NCI-H2171 treated with DMSO at 0.1 percent for 48 hours (cell line): ENCODE measurements around the gene PDE8A.

ENCODE experiments used
- DNase-seq: peaks from one replicate; lab custom pipeline; 2025; lab: John Stamatoyannopoulos, UW

The PDE8A gene

GRCh38 chr15:85091990-85092389 lies 110.3 kb downstream of the PDE8A start:
- DNase-seq: no peak

GRCh38 chr15:85094685-85095084 lies 113.0 kb downstream of the PDE8A start:
- no peak for DNase-seq

- DNase-seq: no peak
These were observed 113.9 kb downstream of the PDE8A start for GRCh38 chr15:85095566-85095965.

GRCh38 chr15:85097250-85097649 lies 115.6 kb downstream of the PDE8A start:
- DNase-seq: no peak

DNA sequence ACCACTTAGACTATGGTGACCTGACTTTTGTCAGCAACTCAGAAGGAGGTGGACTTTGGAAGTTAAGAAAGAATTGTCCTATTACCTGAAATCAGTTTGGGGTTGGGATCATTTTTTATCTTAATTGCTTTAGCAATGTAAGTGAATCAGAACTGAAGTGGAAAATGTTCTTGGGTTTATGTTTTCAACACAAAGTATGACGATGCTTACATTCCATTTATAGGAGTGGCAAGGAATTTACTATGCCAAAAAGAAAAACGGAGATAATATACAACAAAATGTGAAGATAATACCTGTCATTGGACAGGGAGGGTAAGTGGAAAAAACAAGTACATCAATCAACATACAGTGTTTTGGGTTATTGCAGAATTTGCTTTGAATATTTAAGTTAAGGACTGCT lies 116.1 kb downstream of the PDE8A start:
- DNase-seq: no peak

DNA sequence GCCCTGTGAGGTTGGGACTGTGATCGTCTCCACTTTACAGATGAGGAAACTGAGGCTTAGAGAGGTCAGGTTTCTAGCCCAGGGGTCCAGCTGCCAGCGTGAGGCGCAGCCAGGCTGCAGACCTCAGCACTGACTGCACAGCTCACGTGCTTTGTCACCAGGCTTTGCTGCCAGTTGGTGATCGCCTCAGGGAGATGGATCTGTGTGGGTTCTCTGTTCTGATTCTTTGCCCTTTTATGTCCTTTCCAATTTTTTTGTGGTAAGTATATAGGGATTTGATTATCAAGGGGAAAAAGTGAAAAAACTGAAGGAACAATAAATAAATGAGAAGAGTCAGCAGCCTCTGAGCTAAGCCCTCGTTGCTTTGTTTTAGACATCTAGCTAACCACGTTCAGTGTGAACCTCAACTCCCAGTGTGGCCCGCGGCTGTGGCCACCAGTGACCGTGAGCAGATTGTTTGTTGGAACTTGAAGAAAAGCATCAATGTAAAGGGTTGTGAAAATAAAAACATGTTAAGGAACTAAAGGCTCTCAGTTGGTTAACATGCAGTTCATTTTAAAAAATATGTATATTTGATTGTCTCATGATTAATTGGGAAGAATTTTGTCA lies 117.6 kb downstream of the PDE8A start:
- DNase-seq: no peak

GRCh38 chr15:85100186-85100937 lies 118.7 kb downstream of the PDE8A start:
- no peak for DNase-seq

GRCh38 chr15:85104584-85104983 lies 122.9 kb downstream of the PDE8A start:
- no peak for DNase-seq

- no peak for DNase-seq
These were observed 126.5 kb downstream of the PDE8A start for GRCh38 chr15:85108136-85108535.

- no peak for DNase-seq
These were observed 127.7 kb downstream of the PDE8A start for GRCh38 chr15:85109333-85109732.

DNA sequence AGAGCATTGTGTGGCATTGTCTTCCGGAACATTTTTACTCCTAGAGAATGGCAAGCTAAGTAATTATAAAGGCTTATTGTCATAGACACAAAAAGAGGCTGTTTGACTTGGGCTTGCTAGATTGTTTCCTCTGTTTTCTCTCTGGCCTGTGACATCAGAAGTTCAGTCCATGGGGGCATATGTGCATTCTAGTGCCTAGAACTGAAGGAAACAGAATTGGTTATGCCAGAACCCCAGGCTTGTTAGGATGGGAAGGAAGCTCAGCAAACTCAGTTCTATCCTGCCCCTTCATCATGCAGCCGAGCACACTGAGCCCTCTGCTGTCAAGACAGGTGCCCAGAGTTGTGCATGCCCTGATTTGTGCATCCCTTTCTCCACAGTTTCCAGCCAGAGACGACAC lies 131.3 kb downstream of the PDE8A start:
- no peak for DNase-seq

- DNase-seq: no peak
These were observed 133.2 kb downstream of the PDE8A start for GRCh38 chr15:85114886-85115285.

DNA sequence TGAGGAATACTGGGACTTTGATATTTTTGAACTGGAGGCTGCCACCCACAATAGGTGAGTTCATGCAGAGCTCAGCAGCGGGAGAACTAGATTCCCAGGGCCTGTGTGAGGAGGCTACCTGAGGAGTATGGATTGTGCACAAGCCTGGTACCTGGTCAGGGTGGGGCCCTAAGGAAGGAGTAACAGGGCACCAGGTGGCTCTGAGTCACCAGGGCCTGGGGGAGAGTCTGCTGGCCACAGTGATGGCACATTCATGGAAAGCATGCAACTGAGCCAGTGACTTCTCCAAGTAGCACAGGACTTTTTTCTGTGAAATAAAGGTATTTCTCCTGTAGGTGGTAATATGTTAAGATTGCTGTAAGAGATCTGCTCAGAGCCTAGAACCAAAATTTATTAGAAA lies 134.4 kb downstream of the PDE8A start:
- no peak for DNase-seq

- DNase-seq: no peak
These were observed 134.8 kb downstream of the PDE8A start for GRCh38 chr15:85116494-85116893.

DNA sequence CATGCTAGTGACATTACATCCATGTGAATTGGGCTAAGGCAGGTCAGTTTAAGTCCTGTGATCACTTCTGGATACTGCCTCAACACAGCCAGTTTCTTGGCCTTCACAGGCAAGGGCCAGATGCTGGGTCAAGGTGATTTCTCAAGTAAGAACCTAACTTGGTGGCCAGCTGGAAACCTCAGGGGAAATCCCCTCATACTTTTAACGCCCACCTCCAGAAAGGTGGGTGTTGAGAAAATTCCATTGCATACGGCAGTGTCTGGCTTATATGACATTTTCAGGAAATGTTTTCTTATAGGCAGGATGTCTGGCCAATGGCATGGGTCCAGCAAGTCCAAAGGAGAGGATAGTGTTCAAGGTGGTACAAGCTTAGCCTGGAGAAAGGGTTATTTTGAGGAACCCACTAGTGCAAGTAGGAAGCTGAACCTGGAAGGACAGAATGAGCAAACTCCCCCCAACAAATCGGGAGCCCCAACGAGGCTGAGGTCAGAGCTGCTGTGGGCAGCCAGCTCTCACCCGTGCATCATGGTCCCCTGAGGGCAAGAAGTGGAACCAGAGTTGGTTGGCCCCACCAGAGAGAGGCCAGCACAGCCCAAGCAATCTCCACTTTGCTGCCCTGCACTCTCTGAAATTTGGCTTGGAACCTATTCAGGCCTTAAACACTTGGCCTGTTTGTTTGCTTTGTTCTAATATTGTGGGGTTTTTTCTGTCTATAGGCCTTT lies 135.4 kb downstream of the PDE8A start:
- DNase-seq: no peak

- DNase-seq: no peak
These were observed 136.5 kb downstream of the PDE8A start for GRCh38 chr15:85118173-85118572.

GRCh38 chr15:85118581-85118980 lies 136.9 kb downstream of the PDE8A start:
- DNase-seq: peak; percentile 54

DNA sequence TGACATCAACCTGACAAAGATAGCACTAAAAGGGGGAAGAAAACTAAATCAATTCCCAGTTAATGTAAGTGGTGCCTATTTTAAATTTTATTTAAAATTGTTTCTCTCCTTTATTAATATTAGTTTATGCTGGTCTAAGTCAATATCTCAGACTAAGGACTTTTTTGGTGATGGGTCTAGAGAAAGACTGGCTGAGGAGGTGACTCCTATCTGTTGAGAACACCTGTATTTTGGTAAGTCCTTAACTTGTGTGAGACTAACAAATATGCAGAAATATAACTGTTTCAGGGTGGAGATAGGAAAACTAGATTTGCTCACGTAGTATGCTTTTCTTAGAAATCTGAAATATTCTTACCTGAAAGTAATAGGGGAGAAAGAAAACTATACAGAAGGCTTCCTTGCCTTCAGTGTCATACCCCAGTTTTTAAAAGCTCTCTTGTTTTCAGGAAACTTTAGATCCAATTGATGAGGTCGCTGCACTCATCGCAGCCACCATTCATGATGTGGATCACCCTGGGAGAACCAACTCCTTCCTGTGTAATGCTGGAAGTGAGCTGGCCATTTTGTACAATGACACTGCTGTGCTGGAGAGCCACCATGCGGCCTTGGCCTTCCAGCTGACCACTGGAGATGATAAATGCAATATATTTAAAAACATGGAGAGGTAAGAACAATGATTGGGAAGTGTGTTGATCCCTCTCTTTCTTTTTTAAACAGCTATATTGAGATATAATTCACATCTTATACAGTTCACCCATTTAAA lies 138.9 kb downstream of the PDE8A start:
- no peak for DNase-seq

GRCh38 chr15:85124173-85124572 lies 142.5 kb downstream of the PDE8A start:
- DNase-seq: no peak

GRCh38 chr15:85125056-85125661 lies 143.5 kb downstream of the PDE8A start:
- DNase-seq: no peak

DNA sequence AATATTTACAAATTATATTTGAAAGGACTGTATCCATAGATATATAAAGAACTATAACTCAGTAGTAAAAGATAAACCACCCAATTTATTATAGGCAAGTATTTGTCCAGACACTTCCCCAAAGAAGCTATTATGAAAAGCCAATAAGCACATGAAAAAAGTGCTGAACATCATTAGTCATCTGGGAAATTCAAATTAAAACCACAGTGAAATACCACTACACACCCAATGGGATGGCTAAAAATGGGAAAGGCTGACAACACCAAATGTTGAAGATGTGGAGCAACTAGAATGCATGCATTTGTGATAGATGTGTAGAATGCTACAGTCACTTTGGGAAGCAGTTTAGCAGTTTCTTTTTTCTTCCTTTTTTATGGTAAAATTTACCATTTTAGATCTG lies 147.0 kb downstream of the PDE8A start:
- DNase-seq: no peak

GRCh38 chr15:85129881-85130280 lies 148.2 kb downstream of the PDE8A start:
- DNase-seq: peak; percentile 65
